H1 (cell line): ENCODE data around the gene F8. TPM values are rescaled to one million over a fixed set of nuclear protein-coding genes. Genes with fewer than 3 reads are reported as not detected.

Experiments
- CTCF ChIA-PET: fragments of 300-600 bp; sonication (Branson Sonifier 250); formaldehyde crosslinking; loops from one replicate; lab custom pipeline; 2021; ENCODE audit not compliant: partially characterized antibody; lab: Charles Lee
- POLR2A ChIA-PET: fragments of 300-600 bp; sonication (Branson Sonifier 250); formaldehyde crosslinking; loops from one replicate; lab custom pipeline; 2021; ENCODE audit warnings: inconsistent platforms; ENCODE audit not compliant: partially characterized antibody; lab: Charles Lee
- DNase-seq, 2 experiments: peaks; one replicate each; pipeline versions ENCODE4 v3.0.0 to v3.0.0-alpha.2; 2010 to 2022; ENCODE audit warnings: low spot score in 2 of 2, low read depth in 1 of 2, mixed read lengths in 1 of 2
- FAIRE-seq: peaks from 2 replicates; lab custom pipeline; 2011; peaks lifted over from hg19 to GRCh38; lab: Jason Lieb, UNC
- H2AFZ ChIP-seq: 2 replicates; pipeline ENCODE4 v1.8.1; 2012; ENCODE audit warnings: low read length, inconsistent platforms
- H2AK5ac ChIP-seq: 2 replicates; pipeline ENCODE4 v1.6.1; 2013; ENCODE audit warnings: low read depth, low read length
- H2BK120ac ChIP-seq: replicated peaks from 2 replicates; pipeline ENCODE3; 2013; ENCODE audit warnings: low read depth, low read length, inconsistent platforms
- H2BK12ac ChIP-seq: 2 replicates; pipeline ENCODE4 v1.6.1; 2013; ENCODE audit warnings: low read depth, low read length
- H2BK15ac ChIP-seq: 2 replicates; pipeline ENCODE4 v1.6.1; 2013; ENCODE audit warnings: low read length
- H2BK20ac ChIP-seq: 2 replicates; pipeline ENCODE4 v1.6.1; 2013; ENCODE audit warnings: low read length
- H2BK5ac ChIP-seq: 2 replicates; pipeline ENCODE4 v1.6.1; 2013; ENCODE audit warnings: low read depth, low read length
- H3K14ac ChIP-seq: 2 replicates; pipeline ENCODE4 v1.6.1; 2013; ENCODE audit warnings: inconsistent platforms; ENCODE audit not compliant: insufficient read length
- H3K18ac ChIP-seq: 2 replicates; pipeline ENCODE4 v1.6.1; 2013; ENCODE audit warnings: low read length; ENCODE audit errors: extremely low read depth
- H3K23ac ChIP-seq: 2 replicates; pipeline ENCODE4 v1.6.1; 2013; ENCODE audit warnings: inconsistent platforms; ENCODE audit not compliant: insufficient read length
- H3K23me2 ChIP-seq: 2 replicates; pipeline ENCODE4 v1.6.1; 2013; ENCODE audit warnings: low read depth, low read length
- H3K27ac ChIP-seq: 2 replicates; pipeline ENCODE4 v1.6.1; 2011; ENCODE audit warnings: low read depth, low read length, inconsistent platforms
- H3K27me3 ChIP-seq, 4 experiments: replicated peaks in 1 of 4; 1 replicate in 1 of 4; 2 replicates in 3 of 4; pipeline versions ENCODE4 v1.6.1 to v1.8.1; 2011 to 2013; ENCODE audit warnings: low read length in 3 of 4, mild to moderate bottlenecking in 3 of 4, inconsistent platforms in 2 of 4, mixed read lengths in 2 of 4, moderate library complexity in 1 of 4; ENCODE audit not compliant: control insufficient read depth in 3 of 4, insufficient read depth in 3 of 4; ENCODE audit errors: extremely low read depth in 1 of 4
- H3K36me3 ChIP-seq, 4 experiments: 2 replicates each; pipeline versions ENCODE4 v1.6.1 to v1.8.1; 2011 to 2013; ENCODE audit warnings: mild to moderate bottlenecking in 4 of 4, low read length in 3 of 4, moderate library complexity in 2 of 4, control low read depth in 1 of 4, inconsistent platforms in 1 of 4; ENCODE audit not compliant: insufficient read depth in 4 of 4, control insufficient read depth in 2 of 4
- H3K4ac ChIP-seq: replicated peaks from 2 replicates; pipeline ENCODE3; 2013; ENCODE audit warnings: low read length, low read depth, mixed read lengths, inconsistent platforms; ENCODE audit not compliant: insufficient read length
- H3K4me1 ChIP-seq, 4 experiments: replicated peaks in 1 of 4; 1 replicate in 1 of 4; 2 replicates in 3 of 4; pipeline versions ENCODE4 v1.6.1 to v1.8.1; 2011 to 2013; ENCODE audit warnings: low read length in 3 of 4, inconsistent platforms in 2 of 4, mixed read lengths in 1 of 4; ENCODE audit not compliant: insufficient read depth in 4 of 4, control insufficient read depth in 3 of 4
- H3K4me2 ChIP-seq, 2 experiments: 2 replicates each; pipeline versions ENCODE4 v1.6.1 to v1.8.1; 2011 to 2013; ENCODE audit warnings: low read depth in 2 of 2, low read length in 2 of 2, control low read depth in 1 of 2, inconsistent platforms in 1 of 2, mild to moderate bottlenecking in 1 of 2; ENCODE audit not compliant: insufficient read depth in 1 of 2
- H3K4me3 ChIP-seq, 4 experiments: fragments of 200-600, 300-600 bp in 1 of 4; sonication (generic), shearing (Covaris generic), sonication (Bioruptor Twin) in 1 of 4; 2 replicates each; pipeline versions ENCODE4 v1.5.1 to v1.8.1; 2011 to 2016; ENCODE audit warnings: low read length in 4 of 4, low read depth in 3 of 4, control low read depth in 2 of 4, inconsistent platforms in 2 of 4, mild to moderate bottlenecking in 2 of 4, mixed read lengths in 1 of 4, moderate library complexity in 1 of 4; ENCODE audit not compliant: insufficient read depth in 2 of 4; ENCODE audit errors: extremely low read depth in 1 of 4
- H3K56ac ChIP-seq: replicated peaks from 2 replicates; pipeline ENCODE3; 2013; ENCODE audit warnings: low read depth, mild to moderate bottlenecking, mixed read lengths, low read length, inconsistent platforms; ENCODE audit not compliant: insufficient read length
- H3K79me1 ChIP-seq: 2 replicates; pipeline ENCODE4 v1.6.1; 2013; ENCODE audit warnings: low read depth, low read length, control low read depth
- H3K79me2 ChIP-seq, 2 experiments: 2 replicates each; pipeline versions ENCODE4 v1.6.1 to v1.8.1; 2012 to 2013; ENCODE audit warnings: low read length in 2 of 2, mild to moderate bottlenecking in 2 of 2, inconsistent platforms in 1 of 2; ENCODE audit not compliant: insufficient read depth in 2 of 2, control insufficient read depth in 1 of 2
- H3K9ac ChIP-seq, 4 experiments: replicated peaks in 1 of 4; 1 replicate in 1 of 4; 2 replicates in 3 of 4; pipeline versions ENCODE4 v1.6.1 to v1.8.1; 2011 to 2013; ENCODE audit warnings: low read depth in 3 of 4, low read length in 3 of 4, control low read depth in 2 of 4, mild to moderate bottlenecking in 2 of 4, moderate library complexity in 2 of 4, inconsistent platforms in 1 of 4; ENCODE audit errors: extremely low read depth in 1 of 4
- H3K9me3 ChIP-seq, 2 experiments: 2 replicates each; pipeline versions ENCODE4 v1.6.1 to v1.8.1; 2012 to 2013; ENCODE audit warnings: mild to moderate bottlenecking in 2 of 2, moderate library complexity in 2 of 2, control low read depth in 1 of 2, inconsistent platforms in 1 of 2, low read depth in 1 of 2, low read length in 1 of 2, mixed read lengths in 1 of 2; ENCODE audit not compliant: insufficient read depth in 2 of 2
- H4K20me1 ChIP-seq, 2 experiments: replicated peaks in 1 of 2; 2 replicates each; pipeline versions ENCODE3 to v1.8.1; 2011 to 2013; ENCODE audit warnings: inconsistent platforms in 2 of 2, low read length in 2 of 2, mild to moderate bottlenecking in 1 of 2; ENCODE audit not compliant: insufficient read depth in 2 of 2, control insufficient read depth in 1 of 2
- H4K5ac ChIP-seq: 2 replicates; pipeline ENCODE4 v1.6.1; 2013; ENCODE audit warnings: low read length, low read depth, mixed read lengths, inconsistent platforms; ENCODE audit not compliant: insufficient read length
- H4K8ac ChIP-seq: 2 replicates; pipeline ENCODE4 v1.8.0; 2013; ENCODE audit warnings: mild to moderate bottlenecking, moderate library complexity, low read length, inconsistent platforms; ENCODE audit not compliant: insufficient read depth; ENCODE audit errors: extremely low read depth
- H4K91ac ChIP-seq: replicated peaks from 2 replicates; pipeline ENCODE3; 2013; ENCODE audit warnings: low read length, mixed read lengths, inconsistent platforms; ENCODE audit not compliant: insufficient read length
- JUN ChIP-seq: IDR thresholded peaks from 2 replicates; pipeline ENCODE4 v1.6.1; 2011; ENCODE audit warnings: low read depth, mild to moderate bottlenecking, improper control_type of control experiment, low read length
- KDM1A ChIP-seq: fragments of 200-600, 300-600 bp; sonication (generic); IDR thresholded peaks from 2 replicates; pipeline ENCODE4 v1.7.1; 2016; ENCODE audit warnings: mild to moderate bottlenecking, low read length, borderline replicate concordance
- KDM4A ChIP-seq: IDR thresholded peaks from one replicate; pipeline ENCODE4 v1.7.1; 2012; ENCODE audit warnings: low read depth, mild to moderate bottlenecking, moderate library complexity, low read length, inconsistent platforms; ENCODE audit not compliant: severe bottlenecking
- WGBS, 2 experiments: shearing (Covaris generic) in 1 of 2; methylation state at CpG; one replicate each; pipeline versions ENCODE4 v1.1.6 to v1.1.7; 2013 to 2015; ENCODE audit warnings: low lambda C conversion rate in 2 of 2, mixed read lengths in 2 of 2, inconsistent platforms in 1 of 2, low coverage in 1 of 2, missing lambda C conversion rate in 1 of 2; ENCODE audit not compliant: insufficient replicate concordance in 2 of 2, insufficient coverage in 1 of 2, insufficient read length in 1 of 2; ENCODE audit errors: extremely low coverage in 1 of 2, missing lambda C conversion rate in 1 of 2; 5-methylcytosine and 5-hydroxymethylcytosine counted together
- polyA plus RNA-seq, 7 experiments: library from polyadenylated mRNA; depleted of rRNA in 3 of 7; stranded (reverse) in 5 of 7; unstranded in 2 of 7; fragments of >200 nt in 5 of 7; fragments of 200-250 nt in 2 of 7; gene quantifications; 1 replicate in 5 of 7; 2 replicates in 1 of 7; 4 replicates in 1 of 7; pipeline versions ENCODE4 v1.2.1 to v1.2.3, GENCODE V29; 2011 to 2013; ENCODE audit warnings: missing spikeins in 2 of 7, mixed read lengths in 2 of 7
- total RNA-seq: library from RNA; stranded (reverse); fragmentation: NEBNext Ultra II Directional; extraction: Animal tissue kit (Norgen Biotek cat#: 25700); gene quantifications from 2 replicates; pipeline ENCODE4 v1.2.1, GENCODE V29; 2021
- TF ChIP-seq, protein P1 (sequence below): IDR thresholded peaks from 2 replicates; pipeline ENCODE4 v1.6.1; 2011; ENCODE audit warnings: low read length, improper control_type of control experiment

F8 gene
- total and polyA plus RNA-seq, 2 of the 8 experiments (the other 6 are each of a cell fraction or from before 2014, with no cell fraction given) = 1.1 to 2.6 TPM

DNA sequence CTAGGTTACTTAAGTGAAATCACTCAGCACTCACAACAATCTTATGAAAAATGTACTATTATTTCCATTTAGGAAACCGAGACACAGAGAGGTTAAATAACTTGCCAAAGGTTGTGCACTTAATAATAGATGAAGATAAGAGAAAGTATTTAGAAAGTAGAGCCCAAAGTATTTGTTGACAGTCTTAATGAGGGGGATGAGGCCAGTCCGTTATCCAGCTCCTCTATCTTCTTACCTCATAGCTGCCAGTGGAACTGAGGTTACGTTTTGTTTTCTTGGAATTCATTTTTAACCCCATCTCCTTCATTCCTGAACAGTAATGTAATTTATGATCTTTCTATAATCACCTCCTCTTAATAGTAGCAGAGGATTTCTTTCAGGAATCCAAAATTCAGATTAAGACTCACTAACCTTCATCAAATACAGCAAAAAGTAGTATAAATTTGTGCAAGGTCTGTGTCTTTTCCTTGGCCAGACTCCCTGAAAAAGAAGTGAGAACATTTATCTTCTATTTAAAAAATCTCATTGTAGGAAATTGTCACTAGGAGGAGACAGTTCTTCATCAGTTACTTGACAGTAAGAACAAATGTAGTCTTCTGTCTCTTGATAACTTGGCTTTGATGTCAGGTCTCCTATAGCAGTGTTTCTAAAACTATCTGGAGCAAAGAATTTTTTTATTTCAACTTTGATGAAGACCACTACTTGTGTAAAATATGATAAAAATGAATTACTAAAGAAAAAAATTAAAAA lies 35.5 kb downstream of the F8 start:
- H3K36me3 ChIP-seq = no peaks in the 10 kb centered on the region
- H2BK5ac ChIP-seq = no peak overlapping the region
- H3K79me1 ChIP-seq = no peaks in the 10 kb centered on the region
- H2BK15ac ChIP-seq = no peak overlapping the region
- no peak overlapping the region for H3K18ac ChIP-seq
- H2AFZ ChIP-seq = no peak overlapping the region
- WGBS, 2 experiments = 86% methylated on average over 3 of the region's 3 CpGs; no CpG with 5 or more reads in 1 of the 2 experiments
- no peaks in the 10 kb centered on the region for H3K23me2 ChIP-seq
- H3K9me3 ChIP-seq = no peaks in the 10 kb centered on the region
- H4K91ac ChIP-seq = no peak overlapping the region
- no peak overlapping the region for H3K4ac ChIP-seq
- ChIA-PET POLR2A (no interaction called here), CTCF (interaction anchor here (0.7 to 1.2 kb wide), 3 partner anchors 45 to 150 kb away, joined by 3 read pairs; no protein-coding TSS in a partner anchor)
- H3K4me1 ChIP-seq = no peaks in the 10 kb centered on the region; a peak in 2 of 7 replicates
- FAIRE-seq (no peak), DNase-seq (no peak)
- no peaks in the 10 kb centered on the region for H3K79me2 ChIP-seq
- no peak overlapping the region for H2AK5ac ChIP-seq
- H2BK20ac ChIP-seq = no peak overlapping the region
- no peaks in the 10 kb centered on the region for H4K20me1 ChIP-seq
- H3K27me3 ChIP-seq = no peaks in the 10 kb centered on the region
- TF ChIP-seq JUN = no peak
- TF ChIP-seq KDM4A = no peak
- TF ChIP-seq, protein P1, sequence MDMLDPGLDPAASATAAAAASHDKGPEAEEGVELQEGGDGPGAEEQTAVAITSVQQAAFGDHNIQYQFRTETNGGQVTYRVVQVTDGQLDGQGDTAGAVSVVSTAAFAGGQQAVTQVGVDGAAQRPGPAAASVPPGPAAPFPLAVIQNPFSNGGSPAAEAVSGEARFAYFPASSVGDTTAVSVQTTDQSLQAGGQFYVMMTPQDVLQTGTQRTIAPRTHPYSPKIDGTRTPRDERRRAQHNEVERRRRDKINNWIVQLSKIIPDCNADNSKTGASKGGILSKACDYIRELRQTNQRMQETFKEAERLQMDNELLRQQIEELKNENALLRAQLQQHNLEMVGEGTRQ = no peak
- TF ChIP-seq KDM1A = no peak
- H2BK120ac ChIP-seq = no peak overlapping the region
- H3K4me2 ChIP-seq = no peak overlapping the region
- H3K4me3 ChIP-seq = no peak overlapping the region
- no peak overlapping the region for H4K8ac ChIP-seq
- H3K14ac ChIP-seq = no peak overlapping the region
- H3K23ac ChIP-seq = no peak overlapping the region
- no peak overlapping the region for H3K56ac ChIP-seq
- H3K27ac ChIP-seq = no peak overlapping the region
- H4K5ac ChIP-seq = no peak overlapping the region
- no peak overlapping the region for H3K9ac ChIP-seq
- H2BK12ac ChIP-seq = no peak overlapping the region
